ENCODE data around the gene TREH.

Gene TREH

DNA sequence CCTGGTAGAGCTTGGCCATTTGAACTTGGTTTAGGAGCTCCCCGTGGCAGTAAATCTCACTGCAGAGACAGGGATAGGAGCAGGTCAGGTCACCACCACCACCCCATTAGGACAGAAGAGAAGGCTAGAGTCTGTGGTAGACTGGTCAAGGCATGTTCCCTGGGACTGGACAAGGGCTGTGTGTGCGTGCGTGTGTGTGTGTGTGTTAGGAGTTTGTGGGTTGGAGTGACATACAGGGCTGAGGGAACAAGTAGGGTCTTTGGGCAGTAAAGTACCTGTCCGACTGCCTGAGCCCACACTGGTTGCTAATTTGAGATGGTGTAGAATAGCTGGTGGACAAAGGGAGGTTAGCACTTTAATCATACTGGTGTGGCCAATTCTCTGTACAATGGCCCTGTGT lies 16.1 kb downstream of the TREH start:
- DNase-seq = no peak

DNA sequence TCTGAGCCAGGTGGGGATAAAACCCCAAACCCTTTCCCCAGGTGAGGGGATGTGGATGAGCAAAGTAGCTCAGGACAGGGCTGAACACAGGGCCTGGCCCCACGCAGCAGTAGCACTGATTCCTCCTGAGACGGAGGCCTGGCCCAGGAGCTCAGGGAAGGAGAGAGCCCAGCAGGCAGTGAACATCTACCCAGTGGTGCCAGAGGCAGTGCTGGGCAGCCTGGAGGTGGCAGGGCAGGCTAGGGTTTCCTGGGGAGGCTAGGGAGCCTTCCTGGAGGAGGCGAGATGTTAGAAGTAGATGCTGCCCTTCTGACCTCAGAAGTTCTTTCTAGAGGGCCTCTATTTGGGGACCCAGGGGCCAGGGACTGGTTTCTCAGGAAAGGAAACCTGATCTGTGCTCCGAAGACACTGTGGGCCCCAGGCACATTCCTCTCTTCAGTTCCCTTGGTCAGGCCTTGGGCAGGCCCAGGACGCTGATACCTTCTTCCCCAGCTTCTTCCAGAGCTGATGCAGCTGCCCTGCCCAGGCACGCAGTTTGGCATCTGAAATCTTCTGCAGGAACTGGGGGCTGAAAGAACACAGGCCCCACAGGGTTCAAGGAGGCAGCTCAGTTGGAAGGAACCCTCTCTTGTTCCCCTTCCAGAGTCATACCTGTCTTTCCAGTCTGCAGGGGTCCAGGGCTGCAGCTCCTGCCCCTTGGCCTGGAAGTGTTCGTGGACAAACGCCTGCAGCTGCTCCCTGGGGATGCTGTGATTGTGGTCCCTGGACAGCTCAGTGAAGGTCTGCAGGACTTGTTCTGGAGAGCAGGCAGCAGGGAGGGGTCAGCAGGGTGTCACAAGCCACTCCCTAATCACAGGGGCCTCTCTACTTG lies 16.8 kb downstream of the TREH start:
- DNase-seq = no peak

- no peak for DNase-seq
These were observed 17.8 kb downstream of the TREH start for GRCh38 chr11:118661425-118662301.

GRCh38 chr11:118660681-118661424 lies 18.6 kb downstream of the TREH start:
- no peak for DNase-seq

- no peak for DNase-seq
These were observed 19.3 kb downstream of the TREH start for GRCh38 chr11:118659953-118660680.

GRCh38 chr11:118659314-118659952 lies 20.0 kb downstream of the TREH start:
- DNase-seq = peak; percentile 49

- DNase-seq = no peak
These were observed 20.8 kb downstream of the TREH start for GRCh38 chr11:118658429-118659313.

GRCh38 chr11:118657709-118658428 lies 21.6 kb downstream of the TREH start:
- no peak for DNase-seq

DNA sequence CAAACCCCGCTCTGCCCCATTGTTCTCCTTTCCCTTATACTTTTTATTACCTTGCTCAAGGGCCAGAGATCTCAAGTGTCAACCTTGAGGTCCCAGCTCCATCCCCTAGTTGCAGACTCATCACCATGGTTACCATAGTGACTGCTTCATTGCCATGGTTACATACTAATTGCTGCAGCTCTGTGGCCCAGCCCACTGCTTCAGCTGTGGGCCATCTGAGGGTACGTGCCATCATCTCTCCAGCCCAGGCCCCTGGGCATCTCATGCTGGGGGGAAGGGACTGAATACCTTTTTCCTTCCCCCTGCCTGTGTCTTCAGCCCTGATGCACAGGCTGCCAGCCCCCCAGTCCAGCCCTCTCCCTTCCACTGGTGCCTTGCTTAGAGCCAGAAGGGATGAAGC lies 22.2 kb downstream of the TREH start:
- no peak for DNase-seq

GRCh38 chr11:118656563-118657165 lies 22.8 kb downstream of the TREH start:
- DNase-seq = no peak

GRCh38 chr11:118655486-118656190 lies 23.8 kb downstream of the TREH start:
- no peak for DNase-seq

GRCh38 chr11:118653684-118654390 lies 25.6 kb downstream of the TREH start:
- DNase-seq = no peak

DNA sequence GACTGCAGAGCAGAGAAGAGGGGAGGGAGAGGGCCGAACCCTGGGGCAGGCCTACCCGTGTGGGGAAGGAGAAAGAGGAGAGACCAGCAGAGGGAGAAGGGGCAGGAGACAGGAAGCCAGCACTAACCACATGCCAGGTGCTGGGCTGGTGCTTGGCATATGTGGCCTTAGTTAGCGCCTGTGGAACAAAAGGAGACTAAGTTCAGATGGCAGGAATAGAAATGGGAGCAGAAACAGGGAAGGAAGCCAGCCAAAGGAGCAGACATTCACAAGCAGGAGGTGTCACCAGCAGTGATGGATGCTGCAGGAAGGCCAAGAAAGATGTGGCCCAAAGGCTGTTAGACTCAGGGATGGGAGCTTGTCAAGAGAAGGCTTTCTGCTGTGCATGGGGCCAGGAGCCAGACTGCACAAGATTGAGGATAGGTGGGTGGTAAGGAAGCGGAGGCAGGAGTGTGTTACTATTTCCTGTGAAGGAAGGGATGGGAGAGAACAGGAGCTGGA lies 26.7 kb downstream of the TREH start:
- no peak for DNase-seq

GRCh38 chr11:118651820-118652219 lies 27.6 kb downstream of the TREH start:
- DNase-seq = no peak

DNA sequence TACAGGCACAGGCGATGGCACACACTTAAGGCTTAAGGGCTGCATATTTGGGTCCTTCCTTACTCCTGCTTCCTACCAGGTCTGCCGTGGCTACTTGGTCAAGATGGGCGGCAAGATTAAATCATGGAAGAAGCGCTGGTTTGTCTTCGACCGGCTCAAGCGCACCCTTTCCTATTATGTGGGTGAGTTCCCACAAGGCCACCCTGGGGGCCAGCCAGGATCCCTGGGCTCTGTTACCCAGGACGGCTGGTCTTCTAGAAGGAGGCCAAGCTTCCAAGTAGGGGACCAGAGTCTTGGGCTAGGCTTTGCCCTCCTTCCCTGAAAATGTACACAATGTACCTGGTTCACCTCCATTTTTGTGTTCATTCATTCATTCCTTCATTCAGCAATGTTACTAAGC lies 29.1 kb downstream of the TREH start:
- DNase-seq = no peak

DNA sequence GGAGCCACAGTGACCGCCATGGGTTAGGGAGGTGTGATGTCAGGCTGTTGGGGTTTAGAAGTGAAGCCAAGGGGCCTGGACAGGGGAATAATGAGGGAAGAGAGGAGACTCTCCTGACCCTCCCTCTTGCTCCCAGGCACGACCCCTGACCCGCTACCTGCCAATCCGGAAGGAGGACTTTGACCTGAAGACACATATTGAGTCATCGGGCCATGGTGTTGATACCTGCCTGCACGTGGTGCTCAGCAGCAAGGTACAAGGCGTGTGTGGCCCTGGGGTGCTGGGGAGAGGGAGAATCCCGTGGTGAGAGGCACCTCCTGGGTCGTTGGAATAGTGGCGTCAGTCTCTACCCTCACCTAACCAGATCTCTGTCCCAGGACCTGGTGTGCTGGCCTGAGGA lies 29.5 kb downstream of the TREH start:
- no peak for DNase-seq

GRCh38 chr11:118648291-118648690 lies 31.2 kb downstream of the TREH start:
- DNase-seq = no peak

GRCh38 chr11:118646393-118646792 lies 33.1 kb downstream of the TREH start:
- no peak for DNase-seq
